A673 (cell line): Measurements from ENCODE around the gene BBX. TPM values are rescaled to one million over a fixed set of nuclear protein-coding genes. Genes with fewer than 3 reads are reported as not detected.

Experiments
- BruUV-seq: library from RNA; stranded (reverse); fragments of 400-500 nt; replicated peaks from 2 replicates; lab custom pipeline; 2021; lab: Mats Ljungman, UMichigan
- CTCF ChIA-PET: fragments of 300-600 bp; sonication (Branson Sonifier 250); formaldehyde crosslinking; loops from one replicate; lab custom pipeline; 2022; ENCODE audit warnings: antibody characterized with exemption; lab: Charles Lee
- POLR2A ChIA-PET: fragments of 300-600 bp; sonication (Branson Sonifier 250); formaldehyde crosslinking; loops from one replicate; lab custom pipeline; 2022; ENCODE audit warnings: antibody characterized with exemption; ENCODE audit not compliant: low non-redundant PET; lab: Charles Lee
- DNase-seq: peaks from one replicate; pipeline ENCODE4 v3.0.0-alpha.2; 2015; ENCODE audit warnings: low spot score
- H3K27ac ChIP-seq: fragments of 200-600 bp; sonication (generic); 2 replicates; pipeline ENCODE4 v1.5.1; 2016; ENCODE audit warnings: mixed run types, low read depth, mild to moderate bottlenecking, mixed read lengths, antibody characterized with exemption, low read length; ENCODE audit not compliant: poor library complexity, severe bottlenecking
- H3K27me3 ChIP-seq: fragments of 200-600 bp; sonication (generic); replicated peaks from 2 replicates; pipeline ENCODE4 v1.6.1; 2017; ENCODE audit warnings: mixed run types, low read depth, mild to moderate bottlenecking, mixed read lengths, antibody characterized with exemption, low read length; ENCODE audit not compliant: insufficient read depth, poor library complexity
- H3K36me3 ChIP-seq: fragments of 200-600 bp; sonication (generic); 2 replicates; pipeline ENCODE4 v1.6.1; 2016; ENCODE audit warnings: mixed run types, mild to moderate bottlenecking, mixed read lengths, antibody characterized with exemption, low read length; ENCODE audit not compliant: insufficient read depth, poor library complexity, severe bottlenecking
- H3K4me1 ChIP-seq: fragments of 200-600 bp; sonication (generic); 2 replicates; pipeline ENCODE4 v1.6.1; 2017; ENCODE audit warnings: mixed run types, mild to moderate bottlenecking, mixed read lengths, antibody characterized with exemption, low read length; ENCODE audit not compliant: insufficient read depth, poor library complexity, severe bottlenecking
- H3K4me3 ChIP-seq: fragments of 200-600 bp; sonication (generic); 2 replicates; pipeline ENCODE4 v1.5.1; 2016; ENCODE audit warnings: low read depth, mixed run types, mild to moderate bottlenecking, mixed read lengths, low read length; ENCODE audit not compliant: poor library complexity, severe bottlenecking
- H3K9me3 ChIP-seq: fragments of 200-600 bp; sonication (generic); 2 replicates; pipeline ENCODE4 v1.6.1; 2016; ENCODE audit warnings: mixed run types, low read depth, mild to moderate bottlenecking, mixed read lengths, antibody characterized with exemption, low read length; ENCODE audit not compliant: poor library complexity, severe bottlenecking
- EZH2 ChIP-seq: fragments of 200-600 bp; sonication (generic); IDR thresholded peaks from 2 replicates; pipeline ENCODE4 v1.6.1; 2017; ENCODE audit warnings: borderline replicate concordance, low read depth, mild to moderate bottlenecking, mixed read lengths, antibody characterized with exemption, low read length; ENCODE audit not compliant: poor library complexity, severe bottlenecking
- intact Hi-C: fragments of 100-400 bp; cut with micrococcal nuclease; formaldehyde crosslinking; loops from one replicate; pipeline ENCODE4 v1.10.0; 2022; ENCODE audit not compliant: unreplicated experiment
- total RNA-seq: library from RNA; stranded (reverse); gene quantifications from 2 replicates; pipeline ENCODE4 v1.2.3, GENCODE V29; 2021
- TF ChIP-seq, protein P1 (sequence below): fragments of 300-800, 200-600 bp; sonication (generic); conservative IDR thresholded peaks from 2 replicates; pipeline ENCODE4 v1.5.1; 2017; ENCODE audit warnings: low read depth, mild to moderate bottlenecking, antibody characterized with exemption, low read length, moderate library complexity, mixed read lengths

Gene BBX
- total RNA-seq, 1 experiment from 2014 or later, result 28.9 TPM

DNA sequence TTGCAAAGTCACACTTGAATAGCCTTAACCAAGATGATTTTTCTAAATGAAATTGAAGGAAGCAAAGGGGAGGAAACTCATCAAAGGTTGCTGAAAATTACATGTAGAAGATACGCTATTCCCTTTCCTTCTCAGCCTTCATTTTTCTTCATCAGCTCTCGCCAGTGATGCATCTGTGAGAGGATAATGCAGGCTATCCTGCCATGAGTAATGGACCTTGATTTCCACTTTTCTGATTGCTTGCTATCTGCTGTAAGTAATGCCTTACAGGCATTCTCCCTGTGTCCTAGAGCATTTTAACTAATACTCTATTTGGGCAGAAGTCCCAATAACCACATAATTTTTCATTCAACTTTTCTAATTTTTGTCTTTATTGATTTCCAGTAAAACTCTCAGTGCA lies 162.6 kb downstream of the BBX start:
- no peak overlapping the region for H3K4me3 ChIP-seq
- H3K4me1 ChIP-seq, result no peaks in the 10 kb centered on the region
- DNase-seq, result no peak
- H3K27ac ChIP-seq, result no peak overlapping the region
- CTCF ChIA-PET, result no interaction called here
- H3K36me3 ChIP-seq, result no peaks in the 10 kb centered on the region
- POLR2A ChIA-PET, result no interaction called here
- no TSS peak for BruUV-seq
- TF ChIP-seq EZH2, result no peak
- TF ChIP-seq, protein P1, sequence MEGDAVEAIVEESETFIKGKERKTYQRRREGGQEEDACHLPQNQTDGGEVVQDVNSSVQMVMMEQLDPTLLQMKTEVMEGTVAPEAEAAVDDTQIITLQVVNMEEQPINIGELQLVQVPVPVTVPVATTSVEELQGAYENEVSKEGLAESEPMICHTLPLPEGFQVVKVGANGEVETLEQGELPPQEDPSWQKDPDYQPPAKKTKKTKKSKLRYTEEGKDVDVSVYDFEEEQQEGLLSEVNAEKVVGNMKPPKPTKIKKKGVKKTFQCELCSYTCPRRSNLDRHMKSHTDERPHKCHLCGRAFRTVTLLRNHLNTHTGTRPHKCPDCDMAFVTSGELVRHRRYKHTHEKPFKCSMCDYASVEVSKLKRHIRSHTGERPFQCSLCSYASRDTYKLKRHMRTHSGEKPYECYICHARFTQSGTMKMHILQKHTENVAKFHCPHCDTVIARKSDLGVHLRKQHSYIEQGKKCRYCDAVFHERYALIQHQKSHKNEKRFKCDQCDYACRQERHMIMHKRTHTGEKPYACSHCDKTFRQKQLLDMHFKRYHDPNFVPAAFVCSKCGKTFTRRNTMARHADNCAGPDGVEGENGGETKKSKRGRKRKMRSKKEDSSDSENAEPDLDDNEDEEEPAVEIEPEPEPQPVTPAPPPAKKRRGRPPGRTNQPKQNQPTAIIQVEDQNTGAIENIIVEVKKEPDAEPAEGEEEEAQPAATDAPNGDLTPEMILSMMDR, result no peak
- H3K9me3 ChIP-seq, result no peaks in the 10 kb centered on the region
- intact Hi-C loops, result loop anchor here (10.0 kb wide), 1 partner anchor 159 kb away; no protein-coding TSS in a partner anchor
- no peaks in the 10 kb centered on the region for H3K27me3 ChIP-seq

DNA sequence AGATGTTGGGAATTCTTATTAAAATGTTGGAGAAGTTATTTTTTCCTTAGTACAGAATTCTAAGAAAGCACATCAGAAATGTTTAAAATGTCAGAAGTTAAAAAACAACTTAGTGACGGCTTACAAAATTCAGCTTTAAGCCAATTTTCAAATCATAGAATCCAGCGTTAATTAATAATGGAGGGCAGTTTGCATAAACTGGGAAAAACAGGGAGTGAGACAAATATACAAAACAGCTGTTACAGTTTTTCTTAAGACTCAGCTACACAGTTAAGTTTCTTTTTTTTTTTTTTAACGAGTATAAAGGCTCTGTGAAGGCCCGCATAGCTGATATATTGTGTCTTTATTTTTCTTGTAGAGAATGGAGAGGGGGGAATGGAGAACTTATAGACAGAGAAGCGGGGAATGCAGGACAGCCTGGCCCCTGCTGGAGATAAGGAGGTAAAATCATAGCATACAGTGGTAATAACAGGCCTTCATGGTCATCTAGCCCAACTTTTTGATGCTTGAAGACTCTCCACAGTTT lies 164.4 kb downstream of the BBX start:
- DNase-seq, result no peak
- H3K36me3 ChIP-seq, result no peaks in the 10 kb centered on the region
- no peak overlapping the region for H3K27ac ChIP-seq
- no peaks in the 10 kb centered on the region for H3K27me3 ChIP-seq
- H3K4me1 ChIP-seq, result no peaks in the 10 kb centered on the region
- intact Hi-C loops, result loop anchor here (10.0 kb wide), 1 partner anchor 158 kb away; no protein-coding TSS in a partner anchor
- H3K9me3 ChIP-seq, result no peaks in the 10 kb centered on the region
- ChIA-PET CTCF (no interaction called here), POLR2A (no interaction called here)
- H3K4me3 ChIP-seq, result no peak overlapping the region
- BruUV-seq, result no TSS peak
- TF ChIP-seq, protein P1, result no peak
- no peak for TF ChIP-seq EZH2

DNA sequence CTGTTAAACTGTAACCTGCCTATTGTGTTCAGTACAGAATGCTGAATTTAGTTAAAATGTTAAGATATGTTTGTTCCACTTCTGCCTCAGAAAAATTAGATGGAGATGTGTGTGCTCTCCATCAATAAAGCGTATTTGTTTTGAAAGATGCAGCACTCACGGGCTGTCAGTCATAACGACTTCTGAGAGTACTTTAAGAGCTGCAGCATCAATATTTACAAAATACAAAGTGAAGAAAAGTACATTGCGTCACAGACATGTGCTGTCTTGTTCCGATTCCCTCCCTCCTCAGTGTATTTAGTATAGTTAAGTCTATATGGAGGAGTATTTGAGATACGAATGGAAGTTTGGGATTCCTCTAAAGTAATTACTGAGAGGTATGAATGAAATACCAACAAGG lies 166.6 kb downstream of the BBX start:
- Histone ChIP-seq H3K9me3 (no peaks in the 10 kb centered on the region), H3K27me3 (no peaks in the 10 kb centered on the region), H3K4me3 (no peak overlapping the region), H3K27ac (no peak overlapping the region), H3K36me3 (no peaks in the 10 kb centered on the region), H3K4me1 (no peaks in the 10 kb centered on the region)
- no peak for DNase-seq
- POLR2A ChIA-PET, result no interaction called here
- no TSS peak for BruUV-seq
- CTCF ChIA-PET, result interaction anchor here (1.4 to 1.7 kb wide), 2 partner anchors 52 kb away, joined by 3 to 4 read pairs; no protein-coding TSS in a partner anchor
- TF ChIP-seq, protein P1, result no peak
- no peak for TF ChIP-seq EZH2
- intact Hi-C loops, result loop anchor here (10.0 kb wide), 1 partner anchor 155 kb away; no protein-coding TSS in a partner anchor
